H9 (cell line): ENCODE results near the gene ATOX1. TPM values are rescaled to one million over a fixed set of nuclear protein-coding genes. Genes with fewer than 3 reads are reported as not detected.

Source experiments
- DNase-seq: peaks from one replicate; pipeline ENCODE4 v3.0.0-alpha.2; 2017
- H2AFZ ChIP-seq: one replicate; pipeline ENCODE4 v1.6.1; 2013; ENCODE audit warnings: mild to moderate bottlenecking, low read length, control low read depth, moderate library complexity
- H2AK5ac ChIP-seq: 2 replicates; pipeline ENCODE4 v1.6.1; 2013; ENCODE audit warnings: low read length, control low read depth, mixed read lengths; ENCODE audit not compliant: insufficient read length
- H2BK120ac ChIP-seq: one replicate; pipeline ENCODE4 v1.6.1; 2013; ENCODE audit warnings: low read depth, mild to moderate bottlenecking, low read length, control low read depth, inconsistent platforms; ENCODE audit not compliant: poor library complexity, severe bottlenecking
- H2BK12ac ChIP-seq: 2 replicates; pipeline ENCODE4 v1.6.1; 2013; ENCODE audit warnings: low read length, control low read depth, mixed read lengths, low read depth; ENCODE audit not compliant: insufficient read length
- H2BK15ac ChIP-seq: 2 replicates; pipeline ENCODE4 v1.6.1; 2013; ENCODE audit warnings: low read depth, low read length, control low read depth
- H2BK20ac ChIP-seq: one replicate; pipeline ENCODE4 v1.6.1; 2013; ENCODE audit warnings: low read depth, mild to moderate bottlenecking, low read length, control low read depth, inconsistent platforms; ENCODE audit not compliant: poor library complexity, severe bottlenecking
- H2BK5ac ChIP-seq: 2 replicates; pipeline ENCODE4 v1.6.1; 2013; ENCODE audit warnings: low read length, control low read depth, mixed read lengths; ENCODE audit not compliant: insufficient read length
- H3K14ac ChIP-seq: 2 replicates; pipeline ENCODE4 v1.6.1; 2013; ENCODE audit warnings: low read length, control low read depth; ENCODE audit not compliant: insufficient read depth
- H3K18ac ChIP-seq: 2 replicates; pipeline ENCODE4 v1.6.1; 2013; ENCODE audit warnings: low read depth, mild to moderate bottlenecking, mixed read lengths, low read length, control low read depth; ENCODE audit not compliant: insufficient read length
- H3K23ac ChIP-seq: 2 replicates; pipeline ENCODE4 v1.6.1; 2013; ENCODE audit warnings: low read length, control low read depth, mixed read lengths, low read depth; ENCODE audit not compliant: insufficient read length
- H3K23me2 ChIP-seq: 2 replicates; pipeline ENCODE4 v1.6.1; 2013; ENCODE audit warnings: low read depth, mild to moderate bottlenecking, mixed read lengths, low read length, control low read depth; ENCODE audit not compliant: insufficient read length, poor library complexity, severe bottlenecking
- H3K27ac ChIP-seq: 2 replicates; pipeline ENCODE4 v1.5.1; 2013; ENCODE audit warnings: low read length, control low read depth, mixed read lengths, low read depth; ENCODE audit not compliant: insufficient read length
- H3K27me3 ChIP-seq: 2 replicates; pipeline ENCODE4 v1.6.1; 2013; ENCODE audit warnings: low read length, control low read depth, inconsistent platforms; ENCODE audit not compliant: insufficient read depth
- H3K4ac ChIP-seq: 2 replicates; pipeline ENCODE4 v1.6.1; 2013; ENCODE audit warnings: low read depth, mild to moderate bottlenecking, control low read depth, inconsistent platforms, low read length, moderate library complexity
- H3K4me1 ChIP-seq: 2 replicates; pipeline ENCODE4 v1.6.1; 2013; ENCODE audit warnings: low read length, control low read depth, inconsistent platforms; ENCODE audit not compliant: insufficient read depth
- H3K4me2 ChIP-seq: 2 replicates; pipeline ENCODE4 v1.6.1; 2013; ENCODE audit warnings: low read length, control low read depth, mixed read lengths; ENCODE audit not compliant: insufficient read length, insufficient read depth
- H3K56ac ChIP-seq: 2 replicates; pipeline ENCODE4 v1.6.1; 2013; ENCODE audit warnings: low read depth, mild to moderate bottlenecking, mixed read lengths, low read length, control low read depth; ENCODE audit not compliant: insufficient read length
- H3K79me1 ChIP-seq: 2 replicates; pipeline ENCODE4 v1.6.1; 2013; ENCODE audit warnings: low read depth, mild to moderate bottlenecking, moderate library complexity, low read length, control low read depth, inconsistent platforms; ENCODE audit not compliant: insufficient read depth, poor library complexity, severe bottlenecking
- H3K79me2 ChIP-seq: 2 replicates; pipeline ENCODE4 v1.6.1; 2013; ENCODE audit warnings: low read length, control low read depth, inconsistent platforms; ENCODE audit not compliant: insufficient read depth
- H3K9ac ChIP-seq: 2 replicates; pipeline ENCODE4 v1.6.1; 2013; ENCODE audit warnings: low read length, control low read depth, mixed read lengths; ENCODE audit not compliant: insufficient read length; ENCODE audit errors: extremely low read depth
- H3K9me3 ChIP-seq: one replicate; pipeline ENCODE4 v1.6.1; 2013; ENCODE audit warnings: low read depth, low read length, inconsistent platforms; ENCODE audit not compliant: control insufficient read depth
- H3T11ph ChIP-seq: one replicate; pipeline ENCODE4 v1.6.1; 2013; ENCODE audit warnings: mild to moderate bottlenecking, low read length, control low read depth, inconsistent platforms
- H4K20me1 ChIP-seq: one replicate; pipeline ENCODE4 v1.6.1; 2013; ENCODE audit not compliant: control insufficient read depth, insufficient read length, insufficient read depth
- H4K5ac ChIP-seq: 2 replicates; pipeline ENCODE4 v1.6.1; 2013; ENCODE audit warnings: low read depth, mild to moderate bottlenecking, mixed read lengths, low read length, control low read depth; ENCODE audit not compliant: insufficient read length
- H4K8ac ChIP-seq: replicated peaks from 2 replicates; pipeline ENCODE4 v1.6.1; 2013; ENCODE audit warnings: low read length, control low read depth, mixed read lengths, low read depth; ENCODE audit not compliant: insufficient read length
- H4K91ac ChIP-seq: 2 replicates; pipeline ENCODE4 v1.6.1; 2013; ENCODE audit warnings: low read depth, mild to moderate bottlenecking, moderate library complexity, mixed read lengths, low read length, control low read depth; ENCODE audit not compliant: insufficient read length
- H3K27ac Mint-ChIP-seq, 3 experiments: 2 replicates in 2 of 3; 3 replicates in 1 of 3; pipeline ENCODE4 v1.8.0; 2020 to 2021; ENCODE audit warnings: mixed read lengths in 3 of 3, mild to moderate bottlenecking in 1 of 3, moderate library complexity in 1 of 3
- H3K27me3 Mint-ChIP-seq: 2 replicates; pipeline ENCODE4 v1.8.0; 2021; ENCODE audit warnings: low read depth, mild to moderate bottlenecking, moderate library complexity, mixed read lengths
- H3K36me3 Mint-ChIP-seq, 3 experiments: 2 replicates in 2 of 3; 3 replicates in 1 of 3; pipeline ENCODE4 v1.8.0; 2020 to 2021; ENCODE audit warnings: low read depth in 3 of 3, mixed read lengths in 3 of 3; ENCODE audit not compliant: insufficient read depth in 1 of 3
- H3K4me1 Mint-ChIP-seq, 2 experiments: 2 replicates each; pipeline ENCODE4 v1.8.0; 2020; ENCODE audit warnings: mixed read lengths in 2 of 2
- H3K4me3 Mint-ChIP-seq, 2 experiments: 2 replicates in 1 of 2; 3 replicates in 1 of 2; pipeline ENCODE4 v1.8.0; 2020 to 2021; ENCODE audit warnings: mild to moderate bottlenecking in 2 of 2, mixed read lengths in 2 of 2, moderate library complexity in 1 of 2
- H3K9me3 Mint-ChIP-seq, 2 experiments: 2 replicates in 1 of 2; 3 replicates in 1 of 2; pipeline ENCODE4 v1.8.0; 2020; ENCODE audit warnings: mild to moderate bottlenecking in 2 of 2, mixed read lengths in 2 of 2, moderate library complexity in 1 of 2
- CTCF ChIP-seq: fragments of 200-600 bp; sonication (generic); conservative IDR thresholded peaks from 3 replicates; pipeline ENCODE4 v1.8.0; 2021; ENCODE audit warnings: antibody characterized with exemption, mild to moderate bottlenecking
- WGBS: extraction: QIAGEN DNeasy Blood & Tissue Kit; methylation state at CpG from one replicate; pipeline ENCODE4 v1.1.7; 2013; ENCODE audit warnings: missing lambda C conversion rate, low lambda C conversion rate, mixed read lengths; ENCODE audit not compliant: insufficient read length; ENCODE audit errors: extremely low coverage; 5-methylcytosine and 5-hydroxymethylcytosine counted together
- total RNA-seq: library from RNA; stranded (reverse); gene quantifications from 2 replicates; pipeline ENCODE4 v1.2.1, GENCODE V29; 2021

The ATOX1 gene
- total RNA-seq, 1 experiment from 2014 or later: 75.0 TPM

- Histone ChIP-seq H3K27me3 (no peaks in the 10 kb centered on the region), H3K79me1 (no peaks in the 10 kb centered on the region), H3K23me2 (peaks cover 22% of the 10 kb centered on the region), H2AFZ (no peak overlapping the region), H4K91ac (no peak overlapping the region), H4K5ac (no peak overlapping the region), H2BK15ac (no peak overlapping the region), H3K9ac (peak overlapping the region; percentile 53), H3K18ac (no peak overlapping the region), H3K4ac (no peak overlapping the region), H2AK5ac (no peak overlapping the region), H3K14ac (no peak overlapping the region), H4K20me1 (no peaks in the 10 kb centered on the region), H3K4me1 (no peaks in the 10 kb centered on the region), H2BK20ac (no peak overlapping the region), H3K56ac (no peak overlapping the region), H4K8ac (no peak overlapping the region), H2BK5ac (no peak overlapping the region), H3K27ac (no peak overlapping the region), H2BK120ac (no peak overlapping the region), H3K79me2 (peaks cover 61% of the 10 kb centered on the region), H3K4me2 (peak overlapping the region; percentile 84), H2BK12ac (no peak overlapping the region), H3K23ac (no peak overlapping the region), H3T11ph (no peak overlapping the region), H3K9me3 (no peaks in the 10 kb centered on the region)
- Mint-ChIP-seq H3K4me1 (peaks cover 49 to 53% of the 10 kb centered on the region in 2 experiments), H3K27ac (peak overlapping the region in 1 of 3 experiments; percentile 37; a peak in 1 of 7 replicates), H3K36me3 (peaks cover 30 to 44% (median 37%) of the 10 kb centered on the region in 3 experiments; a peak in 6 of 7 replicates), H3K9me3 (no peaks in the 10 kb centered on the region), H3K27me3 (no peaks in the 10 kb centered on the region), H3K4me3 (peak overlapping the region; percentile 87 to 94)
- TF ChIP-seq CTCF: no peak
- no CpG with 5 or more reads among the region's 3 CpGs for WGBS
- DNase-seq: no peak
These were observed 15.5 kb upstream of the ATOX1 start for GRCh38 chr5:151773951-151774350.
